HG03575 (cell line): ENCODE data around the gene PDK3.

Experiments
- ATAC-seq: cut with Tn5 transposase; IDR thresholded peaks from one replicate; pipeline ENCODE4 v1.9.1; 2021; ENCODE audit not compliant: unreplicated experiment, insufficient number of reproducible peaks, low FRiP score; ENCODE audit errors: extremely low read depth

Gene PDK3

GRCh38 chrX:24464836-24465531, at the start of gene PDK3:
Gene PDK3 (plus strand): TSS chrX:24465286. CDS start chrX:24465456, 170 bp downstream.
- peak; percentile 59 for ATAC-seq

GRCh38 chrX:24415921-24416320, 49.2 kb upstream of the PDK3 start:
- ATAC-seq: no peak

DNA sequence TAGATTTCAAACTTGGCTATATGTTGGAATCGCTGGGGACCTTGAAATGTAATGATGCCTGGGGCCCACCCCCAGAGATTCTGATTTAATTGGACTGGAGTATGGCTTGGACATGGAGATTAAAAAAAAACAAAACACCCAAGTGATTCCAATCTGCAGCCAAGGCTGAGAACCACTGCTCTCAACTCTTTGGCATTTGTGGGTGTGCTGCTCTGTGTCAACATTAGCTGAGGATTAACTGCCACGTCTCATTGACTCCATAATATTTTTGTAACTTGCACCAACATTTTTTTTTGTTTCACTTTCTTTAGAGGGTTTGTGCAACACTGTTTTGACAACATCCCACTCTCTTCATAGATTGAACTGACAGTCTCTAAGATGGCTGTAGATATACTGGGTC, 41.1 kb upstream of the PDK3 start:
- ATAC-seq: no peak

DNA sequence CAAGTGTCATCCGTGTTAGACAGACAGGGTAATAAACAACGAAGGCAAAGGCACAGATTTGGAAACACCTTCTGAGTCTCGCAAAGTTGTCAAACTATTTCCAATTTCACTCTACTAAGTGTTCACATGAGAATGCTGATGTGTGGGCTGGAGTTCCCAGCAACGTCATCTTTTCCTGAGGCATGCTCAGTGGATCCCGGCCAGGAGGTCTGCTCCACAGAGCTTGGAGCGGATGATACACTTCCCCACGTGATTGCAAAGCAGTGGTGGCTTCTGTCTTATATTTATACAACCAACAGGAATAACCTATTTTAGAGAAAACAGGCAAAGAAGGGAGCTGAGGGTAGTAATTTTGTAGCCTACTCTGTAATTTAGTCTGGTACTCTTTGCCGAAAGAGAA, 40.1 kb upstream of the PDK3 start:
- no peak for ATAC-seq

GRCh38 chrX:24425806-24426205, 39.3 kb upstream of the PDK3 start:
- ATAC-seq: no peak

GRCh38 chrX:24426340-24426913, 38.7 kb upstream of the PDK3 start:
- ATAC-seq: no peak

GRCh38 chrX:24426921-24427746, 38.0 kb upstream of the PDK3 start:
- no peak for ATAC-seq

DNA sequence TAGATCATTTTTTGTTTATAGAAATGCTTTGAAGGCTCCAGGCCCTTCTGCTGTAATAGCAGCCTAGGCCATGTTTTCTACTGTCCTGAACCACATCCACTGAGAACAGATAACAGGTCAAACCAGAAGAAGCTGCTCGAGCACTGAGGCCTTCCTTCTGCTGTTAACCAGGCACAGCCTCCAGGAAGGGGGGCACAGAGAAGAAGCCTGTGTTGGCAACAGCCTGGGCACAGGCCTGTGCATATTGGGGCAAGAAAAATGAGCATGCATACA, 37.4 kb upstream of the PDK3 start:
- no peak for ATAC-seq

GRCh38 chrX:24428516-24428915, 36.6 kb upstream of the PDK3 start:
- ATAC-seq: no peak

DNA sequence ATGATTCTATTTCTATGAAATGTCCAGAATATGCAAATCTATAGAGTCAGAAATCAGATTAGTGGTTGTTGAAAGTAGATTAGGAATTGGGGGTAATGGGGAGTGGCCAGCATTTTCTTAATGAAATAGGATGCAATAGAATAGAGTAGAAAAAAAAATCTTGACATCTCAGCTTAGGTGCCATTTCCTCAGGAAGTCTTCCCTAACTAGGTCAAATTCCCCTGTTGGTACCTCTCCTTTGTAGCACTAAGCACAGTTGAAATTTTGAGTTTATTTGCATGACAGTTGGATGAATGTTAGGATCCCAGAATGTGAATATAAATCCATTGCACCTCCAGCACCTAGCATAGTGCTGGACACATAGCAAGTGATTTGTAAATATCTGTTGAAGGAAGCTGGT, 30.0 kb upstream of the PDK3 start:
- ATAC-seq: no peak

- no peak for ATAC-seq
Measured at GRCh38 chrX:24443918-24444317, 21.2 kb upstream of the PDK3 start.

GRCh38 chrX:24444645-24445044, 20.4 kb upstream of the PDK3 start:
- ATAC-seq: no peak

DNA sequence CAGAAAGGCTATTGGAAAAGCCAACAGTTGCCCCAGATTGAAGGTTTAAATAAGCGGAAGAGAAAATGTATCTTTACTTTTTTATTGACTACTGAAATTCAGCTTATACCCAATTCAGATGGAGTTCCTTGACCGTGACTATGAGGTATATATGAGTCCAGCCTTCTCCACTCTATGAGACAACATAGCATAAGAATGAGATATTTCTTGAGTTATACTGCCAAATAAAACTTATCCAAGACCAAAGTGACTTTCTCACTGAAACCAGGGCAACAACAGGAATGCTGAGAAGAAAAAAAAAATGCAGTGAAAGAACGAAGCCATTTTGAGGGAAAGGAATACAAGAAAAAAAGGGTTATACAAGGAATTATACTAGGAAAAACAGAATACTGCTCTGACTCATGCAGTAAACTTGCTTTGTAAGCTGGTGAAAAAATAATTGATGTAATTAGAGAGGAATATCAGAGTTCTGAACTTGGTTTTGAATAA, 16.3 kb upstream of the PDK3 start:
- no peak for ATAC-seq

DNA sequence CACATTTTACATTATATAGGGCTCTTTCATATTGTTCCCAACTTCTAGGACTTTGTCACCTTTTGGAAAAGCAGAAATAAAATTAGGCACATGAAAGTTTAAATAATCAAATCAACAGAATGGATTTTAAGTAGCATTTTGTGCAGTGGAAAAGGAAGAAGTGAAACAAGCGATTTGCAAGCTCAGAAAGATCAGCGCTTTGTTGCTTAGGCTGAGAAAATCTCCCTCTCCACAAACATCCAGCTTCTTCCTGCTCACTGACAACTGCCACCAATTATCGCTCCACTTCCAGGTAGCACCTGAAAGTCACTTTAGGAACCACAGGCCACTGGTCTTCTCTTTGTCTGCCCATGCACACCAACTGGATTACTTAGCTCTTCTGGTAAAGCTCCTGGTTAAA, 2.0 kb upstream of the PDK3 start:
- no peak for ATAC-seq

- ATAC-seq: no peak
Measured at GRCh38 chrX:24464498-24464835, 619 bp upstream of the PDK3 start.

- ATAC-seq: no peak
Measured at GRCh38 chrX:24465532-24465865, 413 bp downstream of the PDK3 start.

DNA sequence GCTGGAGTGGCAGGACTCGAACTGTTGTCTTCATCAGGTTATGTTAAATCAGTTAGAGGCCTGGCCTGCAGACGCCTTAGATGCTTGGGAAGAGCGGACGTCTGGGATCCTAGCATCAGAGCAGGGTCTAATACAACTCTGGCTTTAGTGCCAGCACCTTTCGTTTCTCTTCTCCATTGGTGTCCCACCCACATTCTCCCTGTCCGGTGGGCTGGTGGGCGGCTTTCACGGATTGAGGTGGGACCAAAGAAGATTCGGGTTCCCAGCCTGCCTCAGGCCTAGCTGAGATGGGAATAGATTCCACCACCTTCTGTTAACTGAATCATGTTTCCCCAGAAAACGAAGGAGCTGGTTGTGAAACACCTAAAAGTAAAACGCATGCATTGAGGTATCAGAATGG, 939 bp downstream of the PDK3 start:
- ATAC-seq: no peak

- ATAC-seq: no peak
Measured at GRCh38 chrX:24468245-24468644, 3.2 kb downstream of the PDK3 start.

- ATAC-seq: no peak
Measured at GRCh38 chrX:24471808-24472207, 6.7 kb downstream of the PDK3 start.

DNA sequence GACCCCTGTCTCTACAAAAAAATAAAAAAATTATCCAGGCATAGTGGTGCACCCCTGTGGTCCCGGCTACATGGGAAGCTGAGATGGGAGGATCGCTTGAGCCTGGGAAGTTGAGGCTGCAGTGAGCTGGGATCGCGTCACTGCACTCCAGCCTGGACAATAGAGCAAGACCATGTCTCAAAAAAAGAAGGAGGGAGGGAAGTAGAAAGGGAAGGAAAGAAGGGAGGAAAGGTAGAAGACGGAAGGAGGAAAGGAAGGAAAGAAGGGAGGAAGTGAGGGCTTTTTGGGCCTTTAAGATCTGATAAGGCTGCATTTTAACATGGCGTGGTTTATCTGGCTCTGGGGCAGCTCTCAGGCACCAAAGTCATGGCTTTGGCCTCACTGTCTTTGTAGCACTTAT, 10.4 kb downstream of the PDK3 start:
- no peak for ATAC-seq
